GM10266 (cell line): ENCODE data around the gene ROCK1.

Source experiments
- DNase-seq: peaks from one replicate; pipeline ENCODE4 v3.0.0; 2012; ENCODE audit errors: extremely low spot score
- CTCF ChIP-seq: IDR thresholded peaks from 2 replicates; pipeline ENCODE4 v1.5.1; 2012; ENCODE audit warnings: mild to moderate bottlenecking, low read depth; ENCODE audit not compliant: control insufficient read depth, insufficient read depth; ENCODE audit errors: missing control alignments

ROCK1 gene

GRCh38 chr18:21085579-21086166, 25.9 kb downstream of the ROCK1 start:
- no peak for DNase-seq
- TF ChIP-seq CTCF: no peak

- no peak for TF ChIP-seq CTCF
Observed at GRCh38 chr18:21084511-21085078, 27.0 kb downstream of the ROCK1 start.

GRCh38 chr18:21083017-21083416, 28.6 kb downstream of the ROCK1 start:
- no peak for TF ChIP-seq CTCF
- no peak for DNase-seq

More at GRCh38 chr18:21084511-21085078, 27.0 kb downstream of the ROCK1 start:
- DNase-seq: no peak

- no peak for TF ChIP-seq CTCF
- DNase-seq: no peak
Observed at GRCh38 chr18:21081426-21081825, 30.2 kb downstream of the ROCK1 start.

GRCh38 chr18:21080576-21080975, 31.0 kb downstream of the ROCK1 start:
- DNase-seq: no peak
- no peak for TF ChIP-seq CTCF

- no peak for DNase-seq
- no peak for TF ChIP-seq CTCF
Observed at GRCh38 chr18:21074336-21075323, 37.0 kb downstream of the ROCK1 start.
